Esophagus muscularis mucosa (tissue), 4 donors: ENCODE results near the gene SLCO1B3. TPM values are rescaled to one million over a fixed set of nuclear protein-coding genes. Genes with fewer than 3 reads are reported as not detected.

Experiments used
- DNase-seq: peaks from one replicate; pipeline ENCODE4 v3.0.0-alpha.2; 2017; ENCODE audit errors: extremely low spot score
- H3K27ac ChIP-seq, 4 donors: fragments of 200-600 bp; sonication (generic); replicated peaks in 1 of 4; 1 replicate in 3 of 4; 2 replicates in 1 of 4; pipeline ENCODE4 v1.5.1; 2016 to 2019; ENCODE audit warnings: mild to moderate bottlenecking in 1 of 4
- H3K27me3 ChIP-seq, 4 donors: fragments of 200-600 bp; sonication (generic); one replicate each; pipeline versions ENCODE4 v1.5.1 to v1.6.0; 2016 to 2019
- H3K36me3 ChIP-seq, 4 donors: fragments of 200-600 bp; sonication (generic); one replicate each; pipeline ENCODE4 v1.5.1; 2016 to 2019
- H3K4me1 ChIP-seq, 4 donors: fragments of 200-600 bp; sonication (generic); one replicate each; pipeline ENCODE4 v1.5.1; 2016 to 2019
- H3K4me3 ChIP-seq, 4 donors: fragments of 200-600 bp; sonication (generic); 1 replicate in 2 of 4; 2 replicates in 2 of 4; pipeline ENCODE4 v1.5.1; 2016 to 2019; ENCODE audit warnings: mild to moderate bottlenecking in 4 of 4, moderate library complexity in 1 of 4
- H3K9me3 ChIP-seq, 4 donors: fragments of 200-600 bp; sonication (generic); 1 replicate in 3 of 4; 2 replicates in 1 of 4; pipeline ENCODE4 v1.5.1; 2016 to 2019
- CTCF ChIP-seq, 3 experiments: fragments of 200-600 bp in 2 of 3; fragments of 450-650 bp in 1 of 3; sonication (generic) in 2 of 3; IDR thresholded peaks; one replicate each; pipeline ENCODE4 v1.5.1; 2017 to 2019; ENCODE audit warnings: antibody characterized with exemption in 3 of 3, mild to moderate bottlenecking in 2 of 3, moderate library complexity in 1 of 3
- EP300 ChIP-seq: sonication (generic); formaldehyde crosslinking; IDR thresholded peaks from one replicate; pipeline ENCODE4 v1.6.1; 2017; ENCODE audit warnings: antibody characterized with exemption
- POLR2A ChIP-seq: fragments of 450-650 bp; IDR thresholded peaks from one replicate; pipeline ENCODE4 v1.6.1; 2017; ENCODE audit warnings: antibody characterized with exemption, moderate library complexity, mild to moderate bottlenecking, low read depth
- POLR2AphosphoS5 ChIP-seq, 2 donors: sonication (generic); formaldehyde crosslinking; IDR thresholded peaks; one replicate each; pipeline ENCODE4 v1.6.1; 2017; ENCODE audit warnings: antibody characterized with exemption in 2 of 2
- WGBS: methylation state at CpG from one replicate; pipeline ENCODE4 v1.1.5; 2018; 5-methylcytosine and 5-hydroxymethylcytosine counted together
- intact Hi-C: fragments of 100-400 bp; cut with DNase I; formaldehyde crosslinking; loops from one replicate; pipeline ENCODE4 v1.15.1; 2023
- total RNA-seq, 4 donors: library from RNA; depleted of rRNA; stranded (reverse); fragments of >200 nt; gene quantifications; one replicate each; pipeline versions ENCODE4 v1.1.0 to v1.2.1, GENCODE V29; 2016

SLCO1B3 gene
- total RNA-seq, 4 donors from 2014 or later: 0.17 TPM; not detected in 3

GRCh38 chr12:20792971-20793370 is 17.5 kb upstream of the SLCO1B3 start:
- Histone ChIP-seq H3K4me3 (no peak overlapping the region), H3K9me3 (no peaks in the 10 kb centered on the region)
- intact Hi-C loops: loop anchor here (10.0 kb wide), 1 partner anchor 148 kb away; no protein-coding TSS in a partner anchor

GRCh38 chr12:20798554-20798953 is 12.0 kb upstream of the SLCO1B3 start:
- Histone ChIP-seq H3K27me3 (no peaks in the 10 kb centered on the region), H3K9me3 (no peaks in the 10 kb centered on the region), H3K4me3 (no peak overlapping the region), H3K36me3 (no peaks in the 10 kb centered on the region), H3K4me1 (peaks cover 2 to 12% (median 6%) of the 10 kb centered on the region in 4 donors), H3K27ac (no peak overlapping the region)
- intact Hi-C loops: loop anchor here (10.0 kb wide), 1 partner anchor 154 kb away; no protein-coding TSS in a partner anchor
- WGBS: 28% methylated on average over 1 of the region's 1 CpG
- no peak for DNase-seq
- TF ChIP-seq POLR2A (no peak), CTCF (IDR thresholded peaks at IDR 0.05) (peak; percentile 34 to 50 (median 47)), POLR2AphosphoS5 (IDR thresholded peaks at IDR 0.05) (no peak), EP300 (no peak)

More at GRCh38 chr12:20792971-20793370, 17.5 kb upstream of the SLCO1B3 start:
- H3K27ac ChIP-seq: no peak overlapping the region
- 90% methylated on average over 1 of the region's 1 CpG for WGBS
- TF ChIP-seq POLR2AphosphoS5 (IDR thresholded peaks at IDR 0.05): no peak
- no peak for TF ChIP-seq CTCF (IDR thresholded peaks at IDR 0.05)
- TF ChIP-seq POLR2A: no peak
- no peak for TF ChIP-seq EP300
- H3K36me3 ChIP-seq: no peaks in the 10 kb centered on the region
- no peak for DNase-seq
- H3K4me1 ChIP-seq: no peaks in the 10 kb centered on the region
- H3K27me3 ChIP-seq: no peaks in the 10 kb centered on the region

- 72% methylated on average over 1 of the region's 1 CpG for WGBS
These were observed 10.3 kb upstream of the SLCO1B3 start for GRCh38 chr12:20800160-20800559.

GRCh38 chr12:20801035-20801434 is 9.5 kb upstream of the SLCO1B3 start:
- intact Hi-C loops: no loop called here

More at GRCh38 chr12:20800160-20800559, 10.3 kb upstream of the SLCO1B3 start:
- Histone ChIP-seq H3K27me3 (no peaks in the 10 kb centered on the region), H3K36me3 (no peaks in the 10 kb centered on the region), H3K27ac (no peak overlapping the region), H3K4me1 (peaks cover 2 to 12% (median 6%) of the 10 kb centered on the region in 4 donors), H3K9me3 (no peaks in the 10 kb centered on the region), H3K4me3 (no peak overlapping the region)
- DNase-seq: no peak
- TF ChIP-seq POLR2AphosphoS5 (IDR thresholded peaks at IDR 0.05): no peak
- TF ChIP-seq EP300: no peak
- no peak for TF ChIP-seq POLR2A
- no peak for TF ChIP-seq CTCF (IDR thresholded peaks at IDR 0.05)
- intact Hi-C loops: no loop called here

More at GRCh38 chr12:20801035-20801434, 9.5 kb upstream of the SLCO1B3 start:
- Histone ChIP-seq H3K27me3 (no peaks in the 10 kb centered on the region), H3K9me3 (no peaks in the 10 kb centered on the region), H3K36me3 (no peaks in the 10 kb centered on the region), H3K4me3 (no peak overlapping the region), H3K4me1 (peaks cover 2 to 12% (median 6%) of the 10 kb centered on the region in 4 donors), H3K27ac (no peak overlapping the region)
- TF ChIP-seq EP300 (no peak), CTCF (IDR thresholded peaks at IDR 0.05) (no peak)
- no peak for DNase-seq
